Neural progenitor cell (in vitro differentiated cells): ENCODE data around the gene SDHA.
"Not testable (repeated sequence)": the region's sequence is repeated elsewhere in the genome, so short reads cannot be mapped to it uniquely, and the experiment has no call there.

Source experiments
- EZH2 ChIP-seq: fragments of 200-600 bp; sonication (generic); IDR thresholded peaks from 2 replicates; pipeline ENCODE4 v1.6.1; 2017; ENCODE audit warnings: antibody characterized with exemption, mild to moderate bottlenecking, moderate library complexity
- TF ChIP-seq, protein P1 (sequence below): fragments of 200-600 bp; sonication (generic); IDR thresholded peaks from 2 replicates; pipeline ENCODE4 v1.5.1; 2017; ENCODE audit warnings: antibody characterized with exemption, mild to moderate bottlenecking

DNA sequence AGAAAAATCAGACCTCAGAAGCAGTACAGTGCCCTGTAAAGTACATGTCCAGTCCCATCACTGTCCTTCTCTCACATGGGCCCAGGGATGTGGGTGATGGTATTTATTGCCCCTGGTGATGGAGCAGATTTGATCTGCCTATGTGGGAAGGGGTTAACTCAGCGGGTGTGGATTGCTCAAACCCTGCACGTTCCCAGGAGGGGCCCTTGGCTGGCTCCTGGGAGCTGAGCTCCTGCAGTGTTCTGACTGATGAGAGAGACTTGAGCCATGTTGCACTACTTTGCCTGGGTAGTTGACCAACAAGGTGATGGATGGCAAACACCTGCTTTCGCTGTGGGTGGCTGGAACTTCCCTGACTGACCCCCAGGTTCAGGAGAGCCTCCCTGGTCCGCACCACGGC lies 81.8 kb downstream of the SDHA start:
- TF ChIP-seq, protein P1, sequence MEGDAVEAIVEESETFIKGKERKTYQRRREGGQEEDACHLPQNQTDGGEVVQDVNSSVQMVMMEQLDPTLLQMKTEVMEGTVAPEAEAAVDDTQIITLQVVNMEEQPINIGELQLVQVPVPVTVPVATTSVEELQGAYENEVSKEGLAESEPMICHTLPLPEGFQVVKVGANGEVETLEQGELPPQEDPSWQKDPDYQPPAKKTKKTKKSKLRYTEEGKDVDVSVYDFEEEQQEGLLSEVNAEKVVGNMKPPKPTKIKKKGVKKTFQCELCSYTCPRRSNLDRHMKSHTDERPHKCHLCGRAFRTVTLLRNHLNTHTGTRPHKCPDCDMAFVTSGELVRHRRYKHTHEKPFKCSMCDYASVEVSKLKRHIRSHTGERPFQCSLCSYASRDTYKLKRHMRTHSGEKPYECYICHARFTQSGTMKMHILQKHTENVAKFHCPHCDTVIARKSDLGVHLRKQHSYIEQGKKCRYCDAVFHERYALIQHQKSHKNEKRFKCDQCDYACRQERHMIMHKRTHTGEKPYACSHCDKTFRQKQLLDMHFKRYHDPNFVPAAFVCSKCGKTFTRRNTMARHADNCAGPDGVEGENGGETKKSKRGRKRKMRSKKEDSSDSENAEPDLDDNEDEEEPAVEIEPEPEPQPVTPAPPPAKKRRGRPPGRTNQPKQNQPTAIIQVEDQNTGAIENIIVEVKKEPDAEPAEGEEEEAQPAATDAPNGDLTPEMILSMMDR: not testable (repeated sequence)
- not testable (repeated sequence) for TF ChIP-seq EZH2
